WTC11 (cell line): ENCODE data around the gene MYOM1. TPM values are rescaled to one million over a fixed set of nuclear protein-coding genes. Genes with fewer than 3 reads are reported as not detected.

ENCODE experiments used
- ATAC-seq: fragments of 200-7000 bp; cut with Tn5 transposase; 2 replicates; pipeline ENCODE4 v1.10.0; 2021; ENCODE audit warnings: mild to moderate bottlenecking, moderate library complexity
- CTCF ChIA-PET: fragments of 300-600 bp; sonication (Branson Sonifier 250); formaldehyde crosslinking; loops from one replicate; lab custom pipeline; 2021; ENCODE audit warnings: antibody characterized with exemption; lab: Charles Lee
- POLR2A ChIA-PET: fragments of 350-600 bp; sonication (Branson Sonifier 250); formaldehyde crosslinking; loops from one replicate; lab custom pipeline; 2021; ENCODE audit warnings: antibody characterized with exemption; lab: Charles Lee
- DNase-seq: peaks from one replicate; pipeline ENCODE4 v3.0.0; 2021; ENCODE audit warnings: low spot score
- H3K27ac Mint-ChIP-seq: 2 replicates; pipeline ENCODE4 v1.8.0; 2021; ENCODE audit warnings: mixed read lengths
- H3K27me3 Mint-ChIP-seq: 2 replicates; pipeline ENCODE4 v1.8.0; 2021; ENCODE audit warnings: low read depth, mild to moderate bottlenecking, moderate library complexity, mixed read lengths
- H3K36me3 Mint-ChIP-seq: 2 replicates; pipeline ENCODE4 v1.8.0; 2021; ENCODE audit warnings: mixed read lengths
- H3K4me1 Mint-ChIP-seq: 2 replicates; pipeline ENCODE4 v1.8.0; 2022; ENCODE audit warnings: mixed read lengths
- H3K4me3 Mint-ChIP-seq: 2 replicates; pipeline ENCODE4 v1.8.0; 2021; ENCODE audit warnings: mild to moderate bottlenecking, moderate library complexity, mixed read lengths
- H3K9me3 Mint-ChIP-seq: 2 replicates; pipeline ENCODE4 v1.8.0; 2021; ENCODE audit warnings: mixed read lengths
- CREB1 ChIP-seq: sonication (generic); formaldehyde crosslinking; IDR thresholded peaks from 2 replicates; pipeline ENCODE4 v1.8.0; 2023; ENCODE audit warnings: mild to moderate bottlenecking, missing genetic modification reagents
- ELF4 ChIP-seq: sonication (generic); formaldehyde crosslinking; IDR thresholded peaks from 2 replicates; pipeline ENCODE4 v1.8.1; 2022; ENCODE audit warnings: low read depth, mild to moderate bottlenecking, moderate library complexity, missing genetic modification reagents
- GABPB1 ChIP-seq: sonication (generic); formaldehyde crosslinking; IDR thresholded peaks from 2 replicates; pipeline ENCODE4 v1.8.1; 2023; ENCODE audit warnings: mild to moderate bottlenecking, missing genetic modification reagents
- HMGA2 ChIP-seq: fragments of 250-450 bp; sonication (Bioruptor Pico); IDR thresholded peaks from 2 replicates; pipeline ENCODE4 v1.4.0; 2021; ENCODE audit warnings: mild to moderate bottlenecking, moderate library complexity
- IRF2 ChIP-seq: sonication (generic); formaldehyde crosslinking; IDR thresholded peaks from 2 replicates; pipeline ENCODE4 v1.8.0; 2022; ENCODE audit warnings: low read depth, missing genetic modification reagents, borderline replicate concordance
- JUN ChIP-seq: sonication (generic); formaldehyde crosslinking; IDR thresholded peaks from 2 replicates; pipeline ENCODE4 v1.8.0; 2023; ENCODE audit warnings: mild to moderate bottlenecking, missing genetic modification reagents
- KAT7 ChIP-seq: sonication (generic); formaldehyde crosslinking; IDR thresholded peaks from 2 replicates; pipeline ENCODE4 v1.8.1; 2023; ENCODE audit warnings: missing genetic modification reagents, mild to moderate bottlenecking, borderline replicate concordance
- NR2C2 ChIP-seq: sonication (generic); formaldehyde crosslinking; IDR thresholded peaks from 2 replicates; pipeline ENCODE4 v1.8.0; 2022; ENCODE audit warnings: mild to moderate bottlenecking, missing genetic modification reagents
- NR3C1 ChIP-seq: sonication (generic); formaldehyde crosslinking; conservative IDR thresholded peaks from 2 replicates; pipeline ENCODE4 v1.8.1; 2023; ENCODE audit warnings: low read depth, mild to moderate bottlenecking, missing genetic modification reagents
- SP1 ChIP-seq: sonication (generic); formaldehyde crosslinking; conservative IDR thresholded peaks from 2 replicates; pipeline ENCODE4 v1.8.1; 2022; ENCODE audit warnings: missing genetic modification reagents
- ZNF121 ChIP-seq: sonication (generic); formaldehyde crosslinking; IDR thresholded peaks from 2 replicates; pipeline ENCODE4 v1.8.0; 2023; ENCODE audit warnings: missing genetic modification reagents
- ZNF263 ChIP-seq: sonication (generic); formaldehyde crosslinking; IDR thresholded peaks from 2 replicates; pipeline ENCODE4 v1.8.1; 2022; ENCODE audit warnings: low read depth, mild to moderate bottlenecking, moderate library complexity, missing genetic modification reagents
- total RNA-seq: library from RNA; stranded (reverse); gene quantifications from 3 replicates; pipeline ENCODE4 v1.2.3, GENCODE V29; 2021
- TF ChIP-seq, protein P1 (sequence below): sonication (generic); formaldehyde crosslinking; IDR thresholded peaks from 2 replicates; pipeline ENCODE4 v1.8.0; 2023; ENCODE audit warnings: missing genetic modification reagents, mild to moderate bottlenecking, borderline replicate concordance
- TF ChIP-seq, protein P2 (sequence below): sonication (generic); formaldehyde crosslinking; IDR thresholded peaks from 2 replicates; pipeline ENCODE4 v1.8.0; 2022; ENCODE audit warnings: mild to moderate bottlenecking, missing genetic modification reagents
- TF ChIP-seq, protein P3 (sequence below): sonication (generic); formaldehyde crosslinking; IDR thresholded peaks from 2 replicates; pipeline ENCODE4 v1.8.1; 2022; ENCODE audit warnings: low read depth, missing genetic modification reagents, borderline replicate concordance

The MYOM1 gene
- total RNA-seq, 1 experiment from 2014 or later, result 0.35 TPM

DNA sequence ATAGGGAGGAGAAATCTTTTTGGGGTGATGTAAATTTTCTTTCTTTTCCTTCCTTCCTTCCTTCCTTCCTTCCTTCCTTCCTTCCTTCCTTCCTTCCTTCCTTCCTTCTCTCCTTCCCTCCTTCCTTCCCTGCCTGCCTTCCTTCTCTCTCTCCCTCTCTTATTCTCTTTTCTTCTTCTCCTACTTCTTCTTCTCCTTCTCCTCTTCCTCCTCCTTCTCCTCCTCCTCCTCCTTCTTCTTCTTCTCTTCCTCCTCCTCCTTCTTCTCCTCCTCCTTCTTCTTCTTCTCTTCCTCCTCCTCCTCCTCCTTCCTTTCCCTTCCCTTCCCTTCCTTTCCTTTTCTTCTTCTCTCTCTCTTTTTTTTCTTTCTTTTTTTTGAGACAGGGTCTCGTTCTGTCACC lies 59.9 kb downstream of the MYOM1 start (continued):
- TF ChIP-seq IRF2 (no peak), CREB1 (CRISPR knock-in tag) (no peak), NR3C1 (CRISPR knock-in tag) (no peak), KAT7 (CRISPR knock-in tag) (no peak), ZNF121 (CRISPR knock-in tag) (no peak)
- TF ChIP-seq, protein P1, sequence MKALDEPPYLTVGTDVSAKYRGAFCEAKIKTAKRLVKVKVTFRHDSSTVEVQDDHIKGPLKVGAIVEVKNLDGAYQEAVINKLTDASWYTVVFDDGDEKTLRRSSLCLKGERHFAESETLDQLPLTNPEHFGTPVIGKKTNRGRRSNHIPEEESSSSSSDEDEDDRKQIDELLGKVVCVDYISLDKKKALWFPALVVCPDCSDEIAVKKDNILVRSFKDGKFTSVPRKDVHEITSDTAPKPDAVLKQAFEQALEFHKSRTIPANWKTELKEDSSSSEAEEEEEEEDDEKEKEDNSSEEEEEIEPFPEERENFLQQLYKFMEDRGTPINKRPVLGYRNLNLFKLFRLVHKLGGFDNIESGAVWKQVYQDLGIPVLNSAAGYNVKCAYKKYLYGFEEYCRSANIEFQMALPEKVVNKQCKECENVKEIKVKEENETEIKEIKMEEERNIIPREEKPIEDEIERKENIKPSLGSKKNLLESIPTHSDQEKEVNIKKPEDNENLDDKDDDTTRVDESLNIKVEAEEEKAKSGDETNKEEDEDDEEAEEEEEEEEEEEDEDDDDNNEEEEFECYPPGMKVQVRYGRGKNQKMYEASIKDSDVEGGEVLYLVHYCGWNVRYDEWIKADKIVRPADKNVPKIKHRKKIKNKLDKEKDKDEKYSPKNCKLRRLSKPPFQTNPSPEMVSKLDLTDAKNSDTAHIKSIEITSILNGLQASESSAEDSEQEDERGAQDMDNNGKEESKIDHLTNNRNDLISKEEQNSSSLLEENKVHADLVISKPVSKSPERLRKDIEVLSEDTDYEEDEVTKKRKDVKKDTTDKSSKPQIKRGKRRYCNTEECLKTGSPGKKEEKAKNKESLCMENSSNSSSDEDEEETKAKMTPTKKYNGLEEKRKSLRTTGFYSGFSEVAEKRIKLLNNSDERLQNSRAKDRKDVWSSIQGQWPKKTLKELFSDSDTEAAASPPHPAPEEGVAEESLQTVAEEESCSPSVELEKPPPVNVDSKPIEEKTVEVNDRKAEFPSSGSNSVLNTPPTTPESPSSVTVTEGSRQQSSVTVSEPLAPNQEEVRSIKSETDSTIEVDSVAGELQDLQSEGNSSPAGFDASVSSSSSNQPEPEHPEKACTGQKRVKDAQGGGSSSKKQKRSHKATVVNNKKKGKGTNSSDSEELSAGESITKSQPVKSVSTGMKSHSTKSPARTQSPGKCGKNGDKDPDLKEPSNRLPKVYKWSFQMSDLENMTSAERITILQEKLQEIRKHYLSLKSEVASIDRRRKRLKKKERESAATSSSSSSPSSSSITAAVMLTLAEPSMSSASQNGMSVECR (CRISPR knock-in tag), result no peak
- TF ChIP-seq, all 79 proteins: peak for 0

DNA sequence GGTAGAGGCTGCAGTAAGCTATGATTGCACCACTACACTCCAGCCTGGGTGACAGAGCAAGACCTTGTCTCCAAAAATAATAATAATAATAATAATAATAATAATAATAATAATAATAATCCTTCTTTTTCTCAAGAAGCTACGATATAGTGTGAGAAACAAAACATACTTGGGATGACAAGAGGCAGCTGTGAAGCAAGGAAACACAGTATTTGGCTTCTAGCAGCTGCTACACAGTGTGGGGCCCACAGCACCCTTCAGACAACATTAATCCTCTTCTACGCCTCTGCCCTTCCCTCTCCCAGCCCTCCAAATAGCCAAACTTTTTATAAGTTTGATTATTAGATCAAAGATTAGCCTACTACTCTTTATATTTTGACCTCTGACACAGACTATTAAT lies 62.2 kb downstream of the MYOM1 start:
- Mint-ChIP-seq H3K27me3 (no peaks in the 10 kb centered on the region), H3K4me1 (peaks cover 4% of the 10 kb centered on the region), H3K36me3 (no peaks in the 10 kb centered on the region), H3K27ac (no peak overlapping the region), H3K9me3 (peaks cover 3% of the 10 kb centered on the region; the same call in 1 of the 2 replicates)
- DNase-seq (no peak), ATAC-seq (no peak)
- TF ChIP-seq HMGA2 (CRISPR knock-in tag), result peak; percentile 60
- TF ChIP-seq, protein P2, sequence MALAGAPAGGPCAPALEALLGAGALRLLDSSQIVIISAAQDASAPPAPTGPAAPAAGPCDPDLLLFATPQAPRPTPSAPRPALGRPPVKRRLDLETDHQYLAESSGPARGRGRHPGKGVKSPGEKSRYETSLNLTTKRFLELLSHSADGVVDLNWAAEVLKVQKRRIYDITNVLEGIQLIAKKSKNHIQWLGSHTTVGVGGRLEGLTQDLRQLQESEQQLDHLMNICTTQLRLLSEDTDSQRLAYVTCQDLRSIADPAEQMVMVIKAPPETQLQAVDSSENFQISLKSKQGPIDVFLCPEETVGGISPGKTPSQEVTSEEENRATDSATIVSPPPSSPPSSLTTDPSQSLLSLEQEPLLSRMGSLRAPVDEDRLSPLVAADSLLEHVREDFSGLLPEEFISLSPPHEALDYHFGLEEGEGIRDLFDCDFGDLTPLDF (CRISPR knock-in tag), result no peak
- TF ChIP-seq, all 79 proteins: peak for 1
- POLR2A ChIA-PET, result no interaction called here
- no peak overlapping the region for H3K4me3 Mint-ChIP-seq
- CTCF ChIA-PET, result no interaction called here

DNA sequence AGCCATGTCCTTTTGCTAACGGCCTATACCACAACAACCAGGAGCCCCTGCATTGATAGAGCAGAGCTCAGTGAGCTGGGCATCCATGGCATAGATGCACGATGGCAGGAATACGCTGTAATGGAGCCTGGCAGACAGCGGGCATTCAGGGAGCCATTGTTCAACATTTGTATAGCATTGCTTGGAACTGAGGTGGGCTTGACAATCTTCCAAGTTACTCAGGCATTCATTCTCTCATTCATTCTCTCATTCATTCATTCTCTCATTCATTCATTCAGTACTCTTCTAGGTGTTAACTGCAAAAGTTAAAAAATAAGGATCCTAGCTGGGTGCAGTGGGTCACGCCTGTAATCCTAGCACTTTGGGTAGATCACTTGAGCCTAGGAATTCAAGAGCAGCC lies 62.7 kb downstream of the MYOM1 start:
- DNase-seq, result no peak
- no peak overlapping the region for H3K27ac Mint-ChIP-seq
- H3K4me3 Mint-ChIP-seq, result no peak overlapping the region
- no peaks in the 10 kb centered on the region for H3K4me1 Mint-ChIP-seq
- no peak for ATAC-seq
- POLR2A ChIA-PET, result no interaction called here
- no peak for TF ChIP-seq ELF4
- H3K27me3 Mint-ChIP-seq, result no peaks in the 10 kb centered on the region
- CTCF ChIA-PET, result no interaction called here
- H3K36me3 Mint-ChIP-seq, result no peaks in the 10 kb centered on the region
- no peaks in the 10 kb centered on the region for H3K9me3 Mint-ChIP-seq

DNA sequence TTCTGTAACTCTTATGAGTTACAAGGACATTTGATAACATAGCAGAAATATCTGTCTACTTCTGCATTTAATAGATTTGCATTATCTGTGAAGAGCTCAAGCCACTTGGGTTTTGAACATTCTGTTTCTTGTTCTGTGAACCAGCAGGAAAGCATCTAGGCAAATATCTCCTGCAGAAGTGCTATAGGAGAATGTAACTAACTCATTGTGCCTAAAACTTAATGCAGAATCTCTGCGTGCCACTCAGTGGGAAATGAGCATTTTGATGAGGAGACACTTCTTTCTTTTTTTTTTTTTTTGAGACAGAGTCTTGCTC lies 63.5 kb downstream of the MYOM1 start:
- ATAC-seq (no peak), DNase-seq (no peak)
- no peak overlapping the region for H3K4me3 Mint-ChIP-seq
- TF ChIP-seq HMGA2 (CRISPR knock-in tag) (no peak), NR2C2 (CRISPR knock-in tag) (no peak), KAT7 (CRISPR knock-in tag) (no peak)
- no peaks in the 10 kb centered on the region for H3K36me3 Mint-ChIP-seq
- H3K27me3 Mint-ChIP-seq, result no peaks in the 10 kb centered on the region
- ChIA-PET POLR2A (no interaction called here), CTCF (no interaction called here)
- H3K27ac Mint-ChIP-seq, result no peak overlapping the region
- H3K4me1 Mint-ChIP-seq, result no peaks in the 10 kb centered on the region
- H3K9me3 Mint-ChIP-seq, result no peaks in the 10 kb centered on the region

DNA sequence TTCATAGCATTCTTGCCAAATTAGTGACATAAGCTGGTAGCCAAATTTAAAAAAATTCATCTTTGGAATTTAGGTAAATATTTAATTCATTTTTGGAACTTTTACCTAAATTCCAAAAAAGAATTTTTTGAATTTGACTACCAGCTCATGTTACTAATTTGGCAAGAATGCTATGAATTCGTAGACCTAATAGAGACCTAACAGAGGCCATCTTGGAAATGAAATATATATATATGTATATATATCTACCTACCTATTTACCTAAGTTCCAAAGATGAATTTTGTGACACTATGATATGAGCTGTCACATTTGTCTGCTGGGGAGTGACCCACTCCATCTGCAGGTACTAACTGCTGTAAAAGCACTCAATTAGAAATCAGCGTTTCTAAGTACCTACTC lies 65.6 kb downstream of the MYOM1 start:
- Mint-ChIP-seq H3K4me1 (no peaks in the 10 kb centered on the region), H3K27me3 (no peaks in the 10 kb centered on the region), H3K36me3 (no peaks in the 10 kb centered on the region), H3K27ac (no peak overlapping the region), H3K4me3 (no peak overlapping the region), H3K9me3 (no peaks in the 10 kb centered on the region)
- DNase-seq (no peak), ATAC-seq (no peak)
- CTCF ChIA-PET, result no interaction called here
- TF ChIP-seq HMGA2 (CRISPR knock-in tag), result no peak
- TF ChIP-seq JUN (CRISPR knock-in tag), result no peak
- TF ChIP-seq, protein P3, sequence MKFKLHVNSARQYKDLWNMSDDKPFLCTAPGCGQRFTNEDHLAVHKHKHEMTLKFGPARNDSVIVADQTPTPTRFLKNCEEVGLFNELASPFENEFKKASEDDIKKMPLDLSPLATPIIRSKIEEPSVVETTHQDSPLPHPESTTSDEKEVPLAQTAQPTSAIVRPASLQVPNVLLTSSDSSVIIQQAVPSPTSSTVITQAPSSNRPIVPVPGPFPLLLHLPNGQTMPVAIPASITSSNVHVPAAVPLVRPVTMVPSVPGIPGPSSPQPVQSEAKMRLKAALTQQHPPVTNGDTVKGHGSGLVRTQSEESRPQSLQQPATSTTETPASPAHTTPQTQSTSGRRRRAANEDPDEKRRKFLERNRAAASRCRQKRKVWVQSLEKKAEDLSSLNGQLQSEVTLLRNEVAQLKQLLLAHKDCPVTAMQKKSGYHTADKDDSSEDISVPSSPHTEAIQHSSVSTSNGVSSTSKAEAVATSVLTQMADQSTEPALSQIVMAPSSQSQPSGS (CRISPR knock-in tag), result no peak
- no peak for TF ChIP-seq GABPB1
- no peak for TF ChIP-seq SP1
- no peak for TF ChIP-seq KAT7 (CRISPR knock-in tag)
- TF ChIP-seq ZNF263, result no peak
- POLR2A ChIA-PET, result no interaction called here
